Esophagus squamous epithelium (tissue), 5 donors: Measurements from ENCODE around the gene ATAD1. TPM values are rescaled to one million over a fixed set of nuclear protein-coding genes. Genes with fewer than 3 reads are reported as not detected.

Source experiments
- DNase-seq: peaks from one replicate; lab custom pipeline; 2025; lab: John Stamatoyannopoulos, UW
- H3K27ac ChIP-seq, 4 donors: fragments of 200-600 bp; sonication (generic); one replicate each; pipeline ENCODE4 v1.5.1; 2016 to 2019; ENCODE audit warnings: mild to moderate bottlenecking in 1 of 4
- H3K27me3 ChIP-seq, 4 donors: fragments of 200-600 bp; sonication (generic); 1 replicate in 3 of 4; 2 replicates in 1 of 4; pipeline versions ENCODE4 v1.5.1 to v1.6.0; 2017 to 2021; ENCODE audit warnings: antibody characterized with exemption in 1 of 4
- H3K36me3 ChIP-seq, 3 donors: fragments of 200-600 bp; sonication (generic); one replicate each; pipeline ENCODE4 v1.5.1; 2016 to 2019
- H3K4me1 ChIP-seq, 3 donors: fragments of 200-600 bp; sonication (generic); one replicate each; pipeline ENCODE4 v1.5.1; 2017 to 2019
- H3K4me3 ChIP-seq, 4 donors: fragments of 200-600 bp; sonication (generic); 1 replicate in 3 of 4; 2 replicates in 1 of 4; pipeline ENCODE4 v1.5.1; 2016 to 2019; ENCODE audit warnings: mild to moderate bottlenecking in 2 of 4, moderate library complexity in 1 of 4
- H3K9me3 ChIP-seq, 3 donors: fragments of 200-600 bp; sonication (generic); one replicate each; pipeline ENCODE4 v1.5.1; 2016 to 2019
- CTCF ChIP-seq, 6 experiments: fragments of 450-650 bp in 4 of 6; fragments of 200-600 bp in 2 of 6; sonication (generic) in 2 of 6; IDR thresholded peaks; one replicate each; pipeline ENCODE4 v1.5.1; 2016 to 2019; ENCODE audit warnings: antibody characterized with exemption in 6 of 6, mild to moderate bottlenecking in 4 of 6, moderate library complexity in 4 of 6
- POLR2A ChIP-seq, 4 donors: fragments of 450-650 bp; IDR thresholded peaks; one replicate each; pipeline ENCODE4 v1.6.1; 2017; ENCODE audit warnings: antibody characterized with exemption in 4 of 4, mild to moderate bottlenecking in 4 of 4, moderate library complexity in 3 of 4
- WGBS, 2 donors: methylation state at CpG; one replicate each; pipeline ENCODE4 v1.1.5; 2018; 5-methylcytosine and 5-hydroxymethylcytosine counted together
- intact Hi-C: fragments of 100-400 bp; cut with DNase I; formaldehyde crosslinking; loops from one replicate; pipeline ENCODE4 v1.15.0; 2022
- total RNA-seq, 4 donors: library from RNA; depleted of rRNA; stranded (reverse); fragments of >200 nt; gene quantifications; one replicate each; pipeline ENCODE4 v1.1.0, GENCODE V29; 2016
- donor health status: DM: yes; HTN: yes; CAD: no.

The ATAD1 gene
- total RNA-seq, 4 donors from 2014 or later: 22.3 to 30.1 (median 26.2) TPM

DNA sequence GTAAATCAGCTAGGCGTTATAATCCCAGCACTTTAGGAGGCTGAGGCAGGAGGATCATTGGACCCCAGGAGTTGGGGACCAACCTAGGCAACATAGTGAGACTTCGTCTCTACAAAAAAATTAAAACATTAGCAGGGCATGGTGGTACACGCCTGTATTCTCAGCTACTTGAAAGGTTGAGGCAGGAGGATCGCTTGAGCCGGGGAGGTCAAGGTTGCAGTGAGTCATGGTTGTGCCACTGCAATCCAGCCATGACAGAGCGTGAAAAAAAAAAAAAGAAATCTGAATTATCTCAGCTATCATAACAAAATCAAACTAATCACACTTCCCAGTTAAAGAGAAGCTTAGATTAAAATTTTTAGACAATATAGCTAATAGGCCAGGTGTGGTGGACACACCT is 35.3 kb downstream of the ATAD1 start:
- WGBS, 2 donors: 62 to 75% methylated on average over 6 of the region's 6 CpGs
- DNase-seq: no peak
- peaks cover 0 to 63% (median 0%) of the 10 kb centered on the region in 3 donors for H3K36me3 ChIP-seq
- H3K4me1 ChIP-seq: peaks cover 0 to 12% (median 0%) of the 10 kb centered on the region in 3 donors
- intact Hi-C loops: no loop called here
- TF ChIP-seq CTCF (IDR thresholded peaks at IDR 0.05) (no peak), POLR2A (IDR thresholded peaks at IDR 0.05) (no peak)
- no peak overlapping the region for H3K27ac ChIP-seq
- H3K9me3 ChIP-seq: no peaks in the 10 kb centered on the region
- no peak overlapping the region for H3K4me3 ChIP-seq
- H3K27me3 ChIP-seq: no peaks in the 10 kb centered on the region

GRCh38 chr10:87781545-87781944 is 36.5 kb downstream of the ATAD1 start:
- Histone ChIP-seq H3K4me3 (no peak overlapping the region), H3K27ac (no peak overlapping the region), H3K4me1 (peaks cover 0 to 12% (median 0%) of the 10 kb centered on the region in 3 donors), H3K9me3 (no peaks in the 10 kb centered on the region), H3K36me3 (peaks cover 0 to 53% (median 0%) of the 10 kb centered on the region in 3 donors), H3K27me3 (no peaks in the 10 kb centered on the region)
- TF ChIP-seq CTCF (IDR thresholded peaks at IDR 0.05): no peak
- TF ChIP-seq POLR2A (IDR thresholded peaks at IDR 0.05): no peak
- intact Hi-C loops: no loop called here
- WGBS, 2 donors: 88 to 96% methylated on average over 2 of the region's 2 CpGs
- DNase-seq: no peak

DNA sequence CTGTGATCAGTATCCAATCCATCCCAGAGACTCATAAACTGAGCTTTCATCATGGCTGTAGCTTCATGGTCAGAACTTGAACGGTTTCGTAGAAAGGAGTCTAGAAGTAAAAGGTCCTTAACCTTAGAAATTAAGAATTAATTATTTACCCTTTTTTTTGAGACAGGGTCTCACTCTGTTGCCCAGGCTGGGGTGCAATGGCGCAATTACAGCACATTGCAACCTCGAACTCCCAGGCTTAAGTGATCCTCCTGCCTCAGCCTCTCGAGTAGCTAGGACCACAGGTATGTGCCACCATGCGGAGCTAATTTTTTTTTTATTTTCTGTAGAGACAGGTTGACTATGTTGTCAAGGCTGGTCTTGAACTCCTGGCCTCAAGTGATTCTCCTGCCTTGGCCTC is 41.7 kb downstream of the ATAD1 start:
- Histone ChIP-seq H3K9me3 (no peaks in the 10 kb centered on the region), H3K36me3 (peaks cover 0 to 35% (median 0%) of the 10 kb centered on the region in 3 donors), H3K27me3 (no peaks in the 10 kb centered on the region), H3K27ac (no peak overlapping the region), H3K4me3 (no peak overlapping the region), H3K4me1 (no peaks in the 10 kb centered on the region)
- DNase-seq: no peak
- no peak for TF ChIP-seq POLR2A (IDR thresholded peaks at IDR 0.05)
- TF ChIP-seq CTCF (IDR thresholded peaks at IDR 0.05): no peak
- intact Hi-C loops: loop anchor here (10.0 kb wide), 2 partner anchors 112 to 242 kb away; no protein-coding TSS in a partner anchor
- WGBS, 2 donors: 97% methylated on average over 6 of the region's 6 CpGs

GRCh38 chr10:87775766-87776165 is 42.3 kb downstream of the ATAD1 start:
- no peaks in the 10 kb centered on the region for H3K9me3 ChIP-seq
- no peak overlapping the region for H3K4me3 ChIP-seq
- intact Hi-C loops: loop anchor here (10.0 kb wide), 2 partner anchors 111 to 241 kb away; no protein-coding TSS in a partner anchor
- peaks cover 0 to 34% (median 0%) of the 10 kb centered on the region in 3 donors for H3K36me3 ChIP-seq
- TF ChIP-seq POLR2A (IDR thresholded peaks at IDR 0.05) (no peak), CTCF (IDR thresholded peaks at IDR 0.05) (no peak)
- no peaks in the 10 kb centered on the region for H3K4me1 ChIP-seq
- no peaks in the 10 kb centered on the region for H3K27me3 ChIP-seq
- DNase-seq: no peak
- peak overlapping the region in 1 of 4 donors; percentile 35 for H3K27ac ChIP-seq
- WGBS, 2 donors: 60 to 66% methylated on average over 4 of the region's 4 CpGs

DNA sequence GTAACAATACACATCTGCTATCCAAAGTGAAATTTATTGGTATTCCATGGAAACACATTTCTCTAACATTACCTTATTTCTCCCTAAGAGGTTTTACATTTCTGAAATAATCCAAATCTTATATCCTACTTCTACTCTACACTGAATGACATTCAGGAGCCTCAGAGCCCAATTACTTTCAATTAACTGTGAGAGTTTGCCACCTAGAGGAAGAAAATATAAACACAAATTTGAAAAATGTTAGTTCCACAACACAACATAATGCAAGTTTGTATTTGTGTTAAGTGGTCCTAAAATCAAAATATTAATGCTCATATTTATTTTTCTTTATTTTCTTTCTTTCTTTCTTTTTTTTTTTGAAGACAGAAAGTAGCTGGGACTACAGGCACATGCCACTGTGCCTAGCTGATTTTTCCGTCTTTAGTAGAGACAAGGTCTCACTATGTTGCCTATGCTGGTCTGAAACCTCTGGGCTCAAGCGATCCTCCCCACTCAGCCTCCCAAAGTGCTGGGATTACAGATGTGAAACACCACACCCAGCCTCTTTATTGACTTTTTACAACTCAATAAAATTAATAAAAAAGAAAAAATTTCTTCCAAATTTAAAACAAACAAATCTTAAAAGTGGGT is 46.0 kb downstream of the ATAD1 start:
- TF ChIP-seq CTCF (IDR thresholded peaks at IDR 0.05) (peak in 5 of 6 experiments; percentile 26 to 61 (median 56)), POLR2A (IDR thresholded peaks at IDR 0.05) (no peak)
- no peak overlapping the region for H3K27ac ChIP-seq
- 78 to 90% methylated on average over 2 of the region's 2 CpGs for WGBS, 2 donors
- DNase-seq: no peak
- intact Hi-C loops: loop anchor here (10.0 kb wide), 2 partner anchors 107 to 237 kb away; no protein-coding TSS in a partner anchor
- H3K4me3 ChIP-seq: no peak overlapping the region
- no peaks in the 10 kb centered on the region for H3K27me3 ChIP-seq
- no peaks in the 10 kb centered on the region for H3K9me3 ChIP-seq
- H3K4me1 ChIP-seq: peaks cover 0 to 13% (median 0%) of the 10 kb centered on the region in 3 donors
- peaks cover 0 to 40% (median 0%) of the 10 kb centered on the region in 3 donors for H3K36me3 ChIP-seq
